IMR-90 (cell line): Measurements from ENCODE around the gene DCDC1.

ENCODE experiments used
- CTCF ChIP-seq: conservative IDR thresholded peaks from 2 replicates; pipeline ENCODE4 v1.5.1; 2012; ENCODE audit warnings: mild to moderate bottlenecking, low read depth, low read length, improper control_type of control experiment
- POLR2A ChIP-seq: IDR thresholded peaks from 2 replicates; pipeline ENCODE4 v1.6.1; 2012; ENCODE audit warnings: mild to moderate bottlenecking, low read depth, low read length
- RAD21 ChIP-seq: IDR thresholded peaks from 2 replicates; pipeline ENCODE4 v1.6.1; 2012; ENCODE audit warnings: low read length, improper control_type of control experiment

GRCh38 chr11:31243706-31244105 lies 125.8 kb downstream of the DCDC1 start:
- TF ChIP-seq CTCF (no peak), RAD21 (no peak), POLR2A (no peak)
